ENCODE data around the gene ARID3B.

DNA sequence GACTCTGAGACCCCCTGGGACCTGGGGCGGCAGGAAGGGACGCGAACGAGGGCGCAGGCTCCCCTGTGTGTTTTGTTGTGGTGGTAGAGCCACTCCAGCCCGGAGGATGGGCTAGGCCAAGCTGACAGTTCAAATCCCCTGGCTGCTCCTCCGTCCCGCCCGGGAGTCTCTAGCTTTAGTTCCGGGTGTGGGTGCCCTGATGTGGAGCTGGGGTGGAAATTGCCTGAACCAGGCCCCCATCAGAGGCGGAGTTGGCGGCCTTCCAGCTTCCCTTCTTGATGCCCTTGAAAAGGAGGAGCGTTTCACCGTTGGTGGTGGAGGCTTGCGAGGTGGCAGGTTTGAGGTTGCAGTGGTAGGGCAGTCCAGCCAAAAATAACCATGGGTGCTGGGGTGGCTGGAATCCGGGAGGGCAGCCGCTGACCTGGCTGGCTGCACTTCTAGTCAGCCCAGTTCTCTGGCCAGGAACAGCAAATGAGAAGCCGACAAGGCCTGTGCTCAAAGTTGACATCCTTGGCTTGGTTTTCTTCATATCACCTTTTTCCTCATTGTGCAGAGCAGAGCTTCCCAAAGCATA lies 75.4 kb downstream of the ARID3B start:
- peak in 1 of 2 donors; percentile 20 for TF ChIP-seq POLR2A (IDR thresholded peaks at IDR 0.05)
- TF ChIP-seq, protein P1, sequence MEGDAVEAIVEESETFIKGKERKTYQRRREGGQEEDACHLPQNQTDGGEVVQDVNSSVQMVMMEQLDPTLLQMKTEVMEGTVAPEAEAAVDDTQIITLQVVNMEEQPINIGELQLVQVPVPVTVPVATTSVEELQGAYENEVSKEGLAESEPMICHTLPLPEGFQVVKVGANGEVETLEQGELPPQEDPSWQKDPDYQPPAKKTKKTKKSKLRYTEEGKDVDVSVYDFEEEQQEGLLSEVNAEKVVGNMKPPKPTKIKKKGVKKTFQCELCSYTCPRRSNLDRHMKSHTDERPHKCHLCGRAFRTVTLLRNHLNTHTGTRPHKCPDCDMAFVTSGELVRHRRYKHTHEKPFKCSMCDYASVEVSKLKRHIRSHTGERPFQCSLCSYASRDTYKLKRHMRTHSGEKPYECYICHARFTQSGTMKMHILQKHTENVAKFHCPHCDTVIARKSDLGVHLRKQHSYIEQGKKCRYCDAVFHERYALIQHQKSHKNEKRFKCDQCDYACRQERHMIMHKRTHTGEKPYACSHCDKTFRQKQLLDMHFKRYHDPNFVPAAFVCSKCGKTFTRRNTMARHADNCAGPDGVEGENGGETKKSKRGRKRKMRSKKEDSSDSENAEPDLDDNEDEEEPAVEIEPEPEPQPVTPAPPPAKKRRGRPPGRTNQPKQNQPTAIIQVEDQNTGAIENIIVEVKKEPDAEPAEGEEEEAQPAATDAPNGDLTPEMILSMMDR (IDR thresholded peaks at IDR 0.05) = no peak

Data from thyroid gland (tissue), 4 donors.